CD4-positive, alpha-beta T cell treated with Interleukin-10 for 1 hour (primary cell): ENCODE measurements around the gene HRC.
"Not testable (repeated sequence)": the region's sequence is repeated elsewhere in the genome, so short reads cannot be mapped to it uniquely, and the experiment has no call there.

ENCODE experiments used
- DNase-seq: peaks from one replicate; pipeline ENCODE4 v3.0.0-alpha.2; 2020

HRC gene

GRCh38 chr19:49132974-49133609 is 22.1 kb downstream of the HRC start:
- DNase-seq: peak; percentile 51

- no peak for DNase-seq
Observed at GRCh38 chr19:49130325-49130724, 24.9 kb downstream of the HRC start.

GRCh38 chr19:49129238-49129583 is 26.0 kb downstream of the HRC start:
- DNase-seq: no peak

- DNase-seq: no peak
Observed at GRCh38 chr19:49128545-49129237, 26.5 kb downstream of the HRC start.

- peak; percentile 97 for DNase-seq
Observed at GRCh38 chr19:49127674-49128544, 27.3 kb downstream of the HRC start.

GRCh38 chr19:49127225-49127624 is 28.0 kb downstream of the HRC start:
- DNase-seq: not testable (repeated sequence)

GRCh38 chr19:49126575-49126974 is 28.6 kb downstream of the HRC start:
- DNase-seq: no peak

GRCh38 chr19:49125025-49125731 is 30.0 kb downstream of the HRC start:
- DNase-seq: no peak

- DNase-seq: not testable (repeated sequence)
Observed at GRCh38 chr19:49123285-49123684, 31.9 kb downstream of the HRC start.

- DNase-seq: not testable (repeated sequence)
Observed at GRCh38 chr19:49121841-49122240, 33.4 kb downstream of the HRC start.

GRCh38 chr19:49120868-49121267 is 34.3 kb downstream of the HRC start:
- DNase-seq: no peak

- DNase-seq: no peak
Observed at GRCh38 chr19:49120325-49120683, 34.9 kb downstream of the HRC start.

GRCh38 chr19:49119411-49120324 is 35.5 kb downstream of the HRC start, which contains the start of gene PPFIA3:
PPFIA3 (plus strand) TSS chr19:49119544; CDS start chr19:49127874, 8,330 bp downstream.
- DNase-seq: peak; percentile 26

- peak; percentile 97 for DNase-seq
Observed at GRCh38 chr19:49118565-49119410, 36.4 kb downstream of the HRC start, which contains the start of gene C19orf73. C19orf73 (minus strand) TSS chr19:49119143; CDS start chr19:49119022, 121 bp downstream.

- no peak for DNase-seq
Observed at GRCh38 chr19:49117677-49118564, 37.3 kb downstream of the HRC start.

GRCh38 chr19:49116544-49116943 is 38.7 kb downstream of the HRC start:
- no peak for DNase-seq

GRCh38 chr19:49114630-49115363 is 40.4 kb downstream of the HRC start:
- peak; percentile 60 for DNase-seq

GRCh38 chr19:49113762-49114629 is 41.2 kb downstream of the HRC start, which contains the start of gene LIN7B:
LIN7B (plus strand) TSS chr19:49114370; CDS start chr19:49114405, 35 bp downstream.
- peak; percentile 82 for DNase-seq
